ENCODE measurements around the gene CHKB. TPM values are rescaled to one million over a fixed set of nuclear protein-coding genes. Genes with fewer than 3 reads are reported as not detected.
A peak's percentile ranks its signal among the peaks of the same experiment; 100 is the strongest.

Gene CHKB
- total RNA-seq, 1 donor from 2014 or later = 27.5 TPM

DNA sequence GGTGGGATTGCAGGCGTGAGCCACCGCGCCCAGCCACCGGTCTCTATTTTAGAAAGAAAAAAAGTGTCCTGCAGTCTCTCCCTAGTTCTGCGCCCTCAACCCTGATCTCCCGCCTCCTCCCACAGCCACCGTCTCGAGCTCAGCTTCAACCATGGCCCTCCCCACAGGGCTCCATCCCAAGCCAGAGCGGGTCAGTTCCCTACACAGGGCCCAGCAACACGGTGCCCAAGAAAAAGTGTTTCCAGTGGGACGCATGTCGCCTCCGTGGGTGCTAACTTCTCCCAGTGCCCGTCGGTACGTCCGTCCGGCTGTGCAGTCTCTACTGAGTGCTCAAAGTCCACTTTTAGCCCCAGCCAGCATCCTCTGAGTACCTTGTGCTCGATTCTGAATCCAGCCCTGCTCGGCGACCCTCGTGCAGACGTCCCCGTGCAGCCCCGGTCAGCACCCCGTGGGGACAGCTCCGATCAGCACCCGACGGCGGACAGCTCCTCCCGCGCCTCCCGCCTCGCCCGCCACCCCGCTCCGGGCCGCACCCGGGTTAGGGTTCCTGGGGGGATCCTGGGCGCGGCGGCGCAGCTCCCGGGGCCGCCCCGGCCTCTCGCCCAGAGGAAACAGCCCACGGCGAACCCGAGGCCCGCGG is 17.3 kb upstream of the CHKB start:
- no peak for DNase-seq (ENCODE audit: low read depth, low spot score)

DNA sequence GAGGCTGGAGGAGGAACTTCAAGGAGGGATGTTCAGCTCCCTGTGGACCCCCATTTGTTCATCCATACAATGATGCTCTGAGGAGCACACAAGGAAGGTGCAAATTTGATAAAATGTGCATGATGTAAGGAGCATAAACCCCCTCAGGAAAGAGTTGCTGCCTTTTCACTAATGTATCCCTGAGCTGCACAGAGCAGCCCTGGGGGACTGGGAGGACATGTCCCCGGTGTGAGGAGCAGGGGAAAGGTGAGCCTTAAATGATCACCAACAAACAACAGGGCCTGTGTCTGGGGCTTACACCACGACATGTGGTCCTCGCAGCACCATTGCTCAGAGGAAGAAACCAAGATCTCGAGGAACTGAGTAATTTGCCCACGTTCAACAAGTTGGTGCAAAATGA is 14.4 kb upstream of the CHKB start:
- DNase-seq (ENCODE audit: low read depth, low spot score) = no peak

DNA sequence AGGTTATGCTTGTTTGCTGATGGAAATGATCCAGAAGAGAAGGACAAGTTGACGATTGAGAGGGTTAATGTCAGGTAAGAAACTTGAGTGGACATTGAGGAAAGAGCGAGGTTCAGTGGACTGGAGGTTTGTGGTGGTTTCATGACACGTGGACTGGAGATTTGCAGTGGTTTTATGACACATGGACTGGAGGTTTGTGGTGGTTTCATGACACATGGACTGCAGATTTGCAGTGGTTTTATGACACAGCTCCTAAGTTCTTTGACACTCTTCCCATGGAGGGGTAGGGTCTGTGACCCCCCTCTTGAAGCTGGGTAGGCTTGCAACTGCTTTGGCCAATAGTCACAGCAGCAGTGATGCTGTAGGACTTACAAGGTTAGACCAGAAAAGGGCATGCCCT is 12.5 kb upstream of the CHKB start:
- no peak for DNase-seq (ENCODE audit: low read depth, low spot score)

DNA sequence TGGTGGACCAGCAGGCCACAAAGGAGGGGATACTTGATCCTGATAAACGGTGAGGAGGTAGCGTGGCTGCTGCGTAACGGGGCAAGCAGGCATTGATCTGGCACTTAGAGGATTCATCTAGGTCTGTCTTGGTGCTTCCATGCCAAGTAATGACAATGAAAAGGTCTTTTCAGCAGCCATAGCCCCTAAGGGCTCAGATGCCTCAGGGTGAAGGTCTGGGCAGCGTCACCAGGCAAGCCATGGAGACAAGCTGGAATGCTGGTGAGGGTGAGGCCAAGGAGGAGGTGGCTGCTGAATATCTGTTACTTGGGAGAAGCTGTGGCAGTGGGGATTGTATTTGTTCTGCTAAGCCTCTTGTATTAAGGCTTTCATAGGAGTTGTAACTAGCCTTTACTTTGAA is 4.8 kb upstream of the CHKB start:
- no peak for DNase-seq (ENCODE audit: low read depth, low spot score)

DNA sequence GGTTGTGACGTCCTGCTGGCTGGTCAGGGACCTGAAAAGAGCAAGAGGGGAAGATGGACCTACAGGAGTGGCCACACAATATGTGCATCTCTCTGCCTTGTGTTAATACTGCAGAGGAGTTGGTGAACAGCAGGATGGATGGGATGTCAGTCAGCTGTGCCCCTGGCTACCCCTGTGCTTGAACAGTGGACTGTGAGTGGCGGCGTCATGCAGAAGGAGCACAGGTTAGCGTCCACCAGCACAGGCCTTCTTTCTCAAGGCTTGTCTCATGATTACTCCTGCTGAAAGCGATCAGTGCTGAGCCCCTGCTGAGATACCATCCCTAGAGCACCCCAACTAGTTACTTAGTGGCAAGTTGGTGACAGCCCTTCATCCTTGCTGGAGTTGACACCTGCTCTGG is 3.8 kb upstream of the CHKB start:
- DNase-seq (ENCODE audit: low read depth, low spot score) = no peak

DNA sequence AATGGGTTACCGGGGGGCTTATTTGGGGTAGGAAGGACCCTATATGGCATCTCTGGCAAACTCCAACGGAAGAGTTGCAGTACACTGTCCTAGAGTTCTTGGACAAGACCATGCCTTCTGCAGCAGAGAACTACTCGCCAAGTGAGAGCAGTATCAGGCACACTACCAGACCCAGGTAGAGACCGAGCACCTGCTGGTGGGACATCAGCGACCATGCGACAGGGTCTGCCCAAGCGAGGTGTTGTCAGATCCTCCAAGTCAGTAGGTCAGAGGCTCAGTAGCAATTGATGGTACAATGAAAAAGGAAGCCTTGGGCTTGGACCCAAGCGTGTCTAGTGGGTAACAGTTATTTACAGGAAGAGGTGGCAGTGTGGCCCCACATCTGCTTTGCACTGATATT is 3.1 kb upstream of the CHKB start:
- no peak for DNase-seq (ENCODE audit: low read depth, low spot score)

DNA sequence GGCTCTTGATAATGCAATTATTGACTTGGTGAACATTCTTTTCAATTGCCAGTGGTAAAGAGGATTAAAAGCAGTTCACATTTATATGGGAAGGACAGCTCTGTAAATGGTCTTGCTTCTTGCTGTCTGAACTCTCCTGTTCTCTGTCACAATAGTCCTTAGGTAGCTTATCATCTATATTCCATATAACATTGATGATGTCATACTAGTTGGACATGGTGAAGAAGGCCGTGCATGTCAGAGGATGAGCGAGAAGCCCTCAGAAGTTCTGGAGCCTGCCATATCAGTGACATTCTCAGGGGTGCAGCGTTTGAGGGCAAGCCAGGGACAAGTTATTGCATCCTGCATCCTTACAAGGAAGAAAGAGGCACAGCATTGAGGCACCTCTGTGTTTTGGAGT is 2.6 kb upstream of the CHKB start:
- no peak for DNase-seq (ENCODE audit: low read depth, low spot score)

DNA sequence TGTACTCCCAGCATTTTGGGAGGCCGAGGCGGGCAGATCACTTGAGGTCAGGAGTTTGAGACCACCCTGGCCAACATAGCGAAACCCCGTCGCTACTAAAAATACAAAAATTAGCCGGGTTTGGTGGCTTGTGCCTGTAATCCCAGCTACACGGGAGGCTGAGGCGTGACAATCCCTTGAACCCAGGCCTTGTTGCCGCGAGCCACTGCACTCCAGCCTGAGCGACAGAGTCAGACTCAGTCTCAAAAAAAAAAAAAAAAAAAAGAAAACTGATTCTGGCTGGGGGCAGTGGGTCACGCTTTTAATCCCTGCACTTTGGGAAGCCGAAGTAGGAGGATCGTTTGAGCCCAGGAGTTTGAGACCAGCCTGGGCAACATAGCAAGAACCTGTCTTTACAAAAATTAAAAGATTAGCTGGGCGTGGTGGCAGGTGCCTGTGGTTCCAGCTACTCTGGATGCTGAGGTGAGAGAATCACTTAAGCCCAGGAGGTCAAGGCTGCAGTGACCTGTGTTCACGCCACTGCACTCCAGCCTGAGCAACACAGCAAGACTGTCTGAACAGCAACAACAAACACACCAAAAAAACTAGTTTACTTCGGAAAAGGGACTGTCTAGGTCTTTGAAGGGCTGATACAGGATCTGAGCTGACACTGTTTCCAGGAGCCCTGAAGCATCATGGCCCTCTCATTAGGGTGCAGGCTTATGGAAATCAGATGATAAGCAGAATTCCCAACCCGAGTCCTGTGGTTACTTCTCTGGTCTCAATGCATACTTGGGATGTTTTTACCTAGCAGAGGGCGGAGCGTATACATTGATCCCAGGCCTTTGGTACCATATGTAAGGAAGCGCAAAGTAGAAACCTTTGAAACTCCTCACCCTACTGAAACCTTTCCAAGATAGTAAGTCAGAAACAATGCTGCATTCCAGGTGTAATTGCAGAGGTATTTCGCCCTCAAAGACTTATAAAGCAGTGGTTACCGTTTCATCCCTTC is 1.8 kb upstream of the CHKB start:
- no peak for DNase-seq (ENCODE audit: low read depth, low spot score)

DNA sequence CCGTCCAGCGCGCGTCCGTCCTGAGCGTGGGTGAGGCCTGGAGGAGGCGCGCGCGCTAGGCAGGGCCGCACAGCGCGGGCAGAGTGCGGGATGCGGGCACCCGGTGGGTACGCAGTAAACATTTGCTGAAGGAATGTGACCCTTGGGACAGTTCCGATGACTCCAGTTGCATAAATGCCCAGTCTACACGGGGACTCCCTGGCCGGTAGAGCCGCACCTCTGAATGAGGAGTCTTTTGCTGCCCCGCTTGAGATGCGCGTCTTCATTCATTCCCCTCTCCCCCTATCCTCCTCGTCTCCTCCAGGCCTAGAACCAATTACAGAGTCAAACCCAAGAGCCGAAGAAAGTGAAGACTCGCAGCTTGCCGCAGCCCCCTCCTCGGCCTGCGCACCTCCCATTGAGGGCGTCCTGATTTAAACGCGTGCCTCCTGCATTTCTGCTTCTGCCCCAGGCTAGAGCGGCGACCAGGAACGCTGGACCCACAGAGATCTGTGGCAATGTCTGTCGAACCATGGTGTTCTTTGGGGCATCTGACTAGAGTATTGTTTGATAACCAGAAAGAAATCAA is 729 bp upstream of the CHKB start:
- DNase-seq (ENCODE audit: low read depth, low spot score) = no peak

DNA sequence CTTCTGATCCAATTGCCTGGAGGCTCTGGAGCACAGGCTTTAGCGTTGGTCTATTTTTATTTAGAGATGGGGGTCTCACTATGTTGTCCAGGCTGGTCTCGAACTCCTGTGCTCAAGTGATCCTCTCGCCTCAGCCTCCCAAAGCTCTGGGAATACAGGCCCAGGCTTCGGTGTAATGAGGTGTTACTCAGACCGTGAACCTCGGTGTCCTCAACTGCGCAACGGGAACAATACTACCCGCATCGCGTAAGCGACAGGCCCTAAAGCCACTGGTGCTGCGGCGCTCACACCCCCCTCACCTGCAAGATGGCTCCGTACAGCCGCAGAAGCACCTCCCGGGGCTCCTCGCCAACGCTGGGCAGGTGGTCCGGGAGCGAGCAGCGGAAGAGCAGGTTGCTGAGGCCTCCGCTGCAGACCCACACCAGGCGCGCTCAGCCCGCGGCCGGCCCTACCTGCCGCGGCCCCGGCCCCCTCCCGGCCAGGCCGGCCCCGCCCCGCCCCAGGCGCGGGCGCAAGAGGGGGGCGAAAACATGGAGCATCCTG is 628 bp downstream of the CHKB start:
- DNase-seq (ENCODE audit: low read depth, low spot score) = no peak

DNA sequence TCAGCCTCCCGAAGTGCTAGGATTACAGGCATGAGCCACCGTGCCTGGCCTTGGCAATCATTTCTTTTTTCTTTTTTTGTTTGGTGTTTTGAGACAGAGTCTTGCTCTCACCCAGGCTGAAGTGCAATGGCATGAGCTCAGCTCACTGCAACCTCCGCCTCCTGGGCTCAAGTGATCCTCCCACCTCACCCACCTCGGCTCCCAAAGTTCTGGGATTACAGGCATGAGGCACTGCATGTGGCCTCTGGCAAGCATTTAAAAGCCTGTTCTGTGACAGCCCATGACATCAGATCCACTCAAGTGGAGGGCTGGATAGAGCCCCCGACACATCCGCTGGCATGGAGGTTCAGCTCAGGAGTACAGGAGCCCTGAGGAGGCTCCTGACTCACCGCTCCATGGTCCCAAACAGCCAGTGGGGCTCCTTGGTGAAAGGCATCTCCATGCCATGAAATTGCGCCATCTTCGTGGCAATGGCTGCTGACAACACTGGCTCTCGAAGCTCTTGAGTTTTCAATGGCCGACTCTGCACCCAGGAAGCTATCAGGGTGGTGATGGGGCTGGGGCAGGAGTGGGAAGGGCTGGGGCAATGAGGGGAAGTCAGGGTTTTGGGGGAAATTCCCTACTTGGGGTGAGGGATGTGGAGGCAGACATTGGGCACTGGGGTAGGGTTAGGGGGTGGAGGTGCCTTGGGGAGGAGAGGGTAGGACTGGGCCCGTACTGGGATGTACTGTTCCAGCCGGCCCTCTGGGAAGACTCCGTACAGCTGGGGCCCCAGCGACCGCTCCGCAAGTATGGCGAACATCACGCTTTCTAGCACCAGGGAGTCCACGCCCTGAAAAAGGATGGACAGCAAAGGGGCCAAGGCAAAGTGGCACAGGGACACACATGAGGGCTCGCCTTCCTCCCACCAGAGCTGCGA is 1.4 kb downstream of the CHKB start:
- no peak for DNase-seq (ENCODE audit: low read depth, low spot score)

DNA sequence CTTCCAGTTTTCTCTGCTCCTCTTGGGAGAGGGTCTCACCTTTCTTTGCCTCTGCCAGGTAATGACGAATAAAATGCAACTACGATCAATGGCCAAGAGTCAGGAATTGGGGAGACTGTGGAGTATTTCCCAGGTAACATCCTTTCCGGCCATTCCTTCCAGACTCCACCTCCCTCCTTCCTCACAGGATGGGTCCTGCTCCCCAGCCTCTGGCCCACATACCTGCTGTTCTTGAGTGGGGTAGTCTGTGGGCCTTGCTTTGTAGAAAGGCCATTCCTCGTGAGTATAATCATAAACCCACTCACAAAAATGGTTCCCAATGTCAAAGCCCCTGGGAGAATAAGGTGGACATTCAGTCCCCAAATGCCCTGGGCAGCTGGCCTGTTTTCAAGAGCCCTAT is 2.9 kb downstream of the CHKB start:
- DNase-seq (ENCODE audit: low read depth, low spot score) = no peak

DNA sequence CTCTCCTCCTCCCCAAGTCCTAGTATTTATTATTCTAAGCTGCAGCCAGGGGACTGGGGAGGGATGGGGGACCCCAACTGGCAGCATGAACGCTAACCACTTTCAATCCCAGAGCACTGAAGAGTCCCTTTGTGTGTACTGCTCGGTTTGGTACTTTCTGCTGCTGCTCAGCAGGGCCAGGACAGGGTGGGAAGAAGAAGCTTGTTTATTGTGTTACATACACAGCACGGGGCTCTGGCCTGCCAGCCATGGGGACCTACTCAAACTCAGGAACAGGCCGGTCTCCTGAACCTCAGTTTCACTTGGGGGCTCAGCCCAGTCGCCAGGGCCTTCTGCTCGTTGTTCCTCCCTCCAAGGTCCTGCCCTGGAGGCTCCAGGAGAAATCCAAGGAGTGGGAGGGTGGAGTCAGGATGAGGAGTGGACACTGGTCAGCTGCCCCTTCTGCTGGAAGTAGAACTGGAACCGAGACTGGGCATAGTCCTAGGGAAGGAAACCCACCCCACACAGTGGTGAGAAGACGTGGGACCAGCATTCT is 3.8 kb downstream of the CHKB start:
- DNase-seq (ENCODE audit: low read depth, low spot score) = no peak

DNA sequence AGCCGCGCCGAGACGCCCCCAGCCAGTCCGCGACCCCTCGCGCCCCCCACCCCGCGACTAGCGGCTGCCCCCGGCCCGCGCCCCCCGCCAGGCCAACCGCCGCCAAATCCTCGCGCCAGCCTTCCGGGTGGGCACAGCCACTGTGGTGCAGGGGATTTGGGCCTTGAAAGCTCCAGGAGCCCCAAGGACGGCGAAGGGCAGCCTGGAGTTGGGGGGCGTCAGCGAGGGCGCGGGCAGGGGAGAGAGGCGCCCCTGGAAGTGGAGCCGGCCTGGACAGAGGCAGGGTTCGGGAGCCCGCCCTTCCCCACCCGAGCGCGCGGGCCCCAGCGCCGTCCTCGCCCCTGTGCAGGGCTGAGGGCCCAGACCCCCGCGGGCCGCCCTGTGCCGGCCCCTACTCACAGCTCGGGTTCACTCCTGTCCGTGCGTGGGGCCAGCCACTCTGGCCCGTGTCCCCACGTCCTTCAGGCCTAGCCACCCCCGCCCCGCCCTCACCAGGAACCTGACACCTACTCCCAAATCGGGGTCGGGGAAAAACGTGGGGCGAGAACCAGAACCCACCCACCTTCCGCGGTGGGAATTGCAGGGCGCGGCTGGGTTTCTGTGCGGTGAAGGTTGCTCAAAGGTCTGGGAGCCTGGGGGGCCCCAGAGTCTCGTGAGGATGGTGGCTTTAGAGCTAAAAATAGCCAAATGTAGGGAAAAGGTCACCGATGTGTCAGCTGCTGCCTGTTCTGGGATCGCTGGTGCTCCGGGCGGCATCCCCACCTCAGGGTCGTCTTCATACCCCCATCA is 4.5 kb downstream of the CHKB start, which contains the start of gene CPT1B:
TSS of gene CPT1B (minus strand) at position 441 of the 789 bp plus-strand sequence. CDS start 512 bp downstream, outside the sequence.
- DNase-seq (ENCODE audit: low read depth, low spot score) = no peak

DNA sequence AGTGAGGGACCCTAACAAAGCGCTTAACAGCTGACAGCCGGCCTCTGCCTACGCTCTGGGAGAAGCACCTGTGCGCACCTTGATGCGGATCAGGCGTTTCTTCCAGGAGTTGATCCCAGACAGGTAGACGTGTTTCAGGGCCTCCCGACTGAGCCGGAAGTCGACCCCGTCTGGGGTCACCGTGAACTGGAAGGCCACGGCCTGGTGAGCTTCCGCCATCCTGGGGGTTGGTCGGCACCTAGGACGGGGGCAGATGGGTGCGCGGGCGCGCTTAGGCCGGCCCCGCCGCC is 5.0 kb downstream of the CHKB start:
- no peak for DNase-seq (ENCODE audit: low read depth, low spot score)

DNA sequence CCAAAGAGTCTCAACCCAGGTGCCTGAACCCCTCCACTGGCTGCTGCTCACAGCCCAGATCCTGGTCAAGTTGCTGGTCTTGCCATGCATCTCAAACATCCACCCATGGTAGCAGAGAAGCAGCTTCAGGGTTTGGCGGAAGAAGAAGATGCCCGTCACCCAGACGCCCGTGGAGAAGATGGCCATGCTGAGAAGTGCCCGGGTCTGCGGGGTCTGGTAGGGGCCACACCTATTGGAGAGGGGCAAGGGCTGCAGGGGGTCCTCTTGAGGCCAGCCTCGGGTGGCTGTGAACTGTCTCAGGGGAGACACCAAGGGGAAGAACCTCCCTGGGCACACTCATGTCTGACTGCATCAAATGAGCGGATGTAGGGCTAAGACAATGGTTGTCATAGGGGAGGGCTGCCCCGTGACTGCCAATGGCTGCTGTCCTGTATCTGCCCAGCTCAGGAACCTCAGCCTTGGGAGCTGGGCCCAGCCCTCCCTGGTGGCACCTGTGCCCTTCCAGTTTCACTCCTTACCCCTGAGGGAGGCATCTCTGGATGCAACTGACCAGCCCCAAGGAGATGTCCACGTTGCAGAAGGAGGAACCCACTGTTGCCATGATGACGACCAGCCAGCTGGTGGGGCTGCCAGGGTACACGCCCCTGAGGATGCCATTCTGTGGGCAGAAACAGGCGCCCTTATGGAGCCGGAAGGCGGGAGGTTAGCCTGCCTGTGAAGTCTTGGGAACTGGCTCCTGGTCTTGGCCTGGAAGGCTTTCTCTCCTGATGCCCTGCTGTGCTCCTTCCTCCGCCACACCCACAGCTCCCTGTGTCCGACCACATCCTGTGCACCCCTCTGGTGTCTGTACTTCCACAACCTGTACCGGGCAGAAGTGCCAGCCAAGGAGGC is 5.6 kb downstream of the CHKB start:
- DNase-seq (ENCODE audit: low read depth, low spot score) = no peak

DNA sequence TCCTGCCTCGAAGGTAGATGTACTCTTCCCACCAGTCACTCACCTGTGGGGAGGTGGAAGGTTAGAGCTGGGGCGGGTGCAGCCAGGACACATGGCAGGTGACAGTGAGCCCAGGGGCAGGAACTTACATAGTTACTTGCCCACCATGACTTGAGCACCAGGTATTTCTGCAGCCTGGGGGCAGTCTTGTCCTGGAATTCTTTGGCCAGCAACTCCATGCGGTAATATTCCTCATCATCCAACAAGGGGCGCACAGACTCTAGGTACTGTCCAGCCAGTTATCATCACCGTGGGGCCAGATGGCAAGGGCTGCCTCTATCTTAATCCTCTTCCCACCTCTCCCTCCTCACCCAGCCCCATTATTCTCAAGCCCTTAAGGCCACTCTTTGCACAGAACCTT is 6.6 kb downstream of the CHKB start:
- peak; percentile 19 for DNase-seq (ENCODE audit: low read depth, low spot score)

DNA sequence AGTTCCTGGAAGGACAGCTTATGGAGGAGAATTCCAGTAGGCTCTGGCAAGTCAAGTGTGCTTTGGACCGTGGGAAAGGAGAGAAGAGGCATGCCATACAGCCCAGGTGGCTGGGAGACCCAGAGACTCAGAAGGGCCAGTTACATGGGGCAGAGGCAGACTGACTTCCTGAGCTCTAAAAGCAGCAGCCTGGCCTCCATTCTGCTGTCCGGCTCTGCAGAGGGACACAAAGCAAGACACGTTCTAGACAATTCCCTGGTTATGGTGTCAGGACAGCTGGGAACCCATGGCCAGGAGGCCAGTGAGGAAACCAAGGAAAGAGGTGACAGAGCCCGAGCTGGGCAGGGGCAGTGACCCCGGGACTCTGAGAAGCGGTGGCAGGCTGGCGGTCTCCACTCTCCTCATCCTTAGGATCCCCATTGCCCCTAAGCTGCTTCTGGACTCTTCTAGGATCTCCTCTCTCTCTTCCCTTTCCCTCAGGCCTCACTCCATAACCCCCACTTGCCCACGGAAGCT is 7.2 kb downstream of the CHKB start:
- no peak for DNase-seq (ENCODE audit: low read depth, low spot score)

DNA sequence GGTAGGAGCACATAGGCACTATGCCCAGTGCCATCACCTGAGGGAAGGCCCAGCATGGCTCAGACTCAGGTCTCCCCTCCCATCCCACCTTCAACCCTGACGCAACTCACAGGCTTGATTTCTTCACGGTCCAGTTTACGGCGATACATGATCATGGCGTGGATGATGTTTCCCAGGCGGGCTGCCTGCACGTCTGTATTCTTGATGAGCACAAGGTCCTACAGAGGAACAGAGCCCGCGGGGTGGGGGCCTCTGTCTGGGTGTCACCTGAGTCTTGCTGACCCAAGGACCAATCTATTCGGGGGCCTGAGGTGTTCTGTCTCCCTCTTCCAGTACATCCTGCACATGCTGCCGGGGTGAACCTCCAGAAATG is 8.3 kb downstream of the CHKB start:
- no peak for DNase-seq (ENCODE audit: low read depth, low spot score)
